ENCODE results near the gene FRMD4A. TPM values are rescaled to one million over a fixed set of nuclear protein-coding genes. Genes with fewer than 3 reads are reported as not detected.

The FRMD4A gene
- total RNA-seq, 2 donors from 2014 or later: 8.6 to 10.2 TPM

GRCh38 chr10:13730956-13731355 lies 599.8 kb downstream of the FRMD4A start:
- Histone ChIP-seq H3K4me3 (no peak overlapping the region), H3K36me3 (no peaks in the 10 kb centered on the region)
- intact Hi-C loops (cut with DNase I): no loop called here

DNA sequence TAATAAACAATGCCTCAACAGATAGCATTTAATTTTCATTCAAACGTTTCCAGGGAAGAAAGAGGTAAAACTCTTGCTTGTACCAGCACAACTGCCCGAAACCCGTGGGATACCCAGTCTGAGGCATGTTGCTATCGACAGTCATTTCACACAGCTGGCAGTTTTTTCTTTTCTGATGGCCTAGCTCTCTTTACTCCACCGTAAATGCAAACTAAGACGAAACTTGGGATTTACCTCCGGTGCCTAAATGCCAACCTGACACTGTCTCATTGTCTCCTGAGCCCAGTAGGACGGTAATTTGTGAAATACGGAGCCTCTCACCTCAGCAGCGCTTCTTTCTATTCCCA lies 600.4 kb downstream of the FRMD4A start:
- TF ChIP-seq, protein P1, sequence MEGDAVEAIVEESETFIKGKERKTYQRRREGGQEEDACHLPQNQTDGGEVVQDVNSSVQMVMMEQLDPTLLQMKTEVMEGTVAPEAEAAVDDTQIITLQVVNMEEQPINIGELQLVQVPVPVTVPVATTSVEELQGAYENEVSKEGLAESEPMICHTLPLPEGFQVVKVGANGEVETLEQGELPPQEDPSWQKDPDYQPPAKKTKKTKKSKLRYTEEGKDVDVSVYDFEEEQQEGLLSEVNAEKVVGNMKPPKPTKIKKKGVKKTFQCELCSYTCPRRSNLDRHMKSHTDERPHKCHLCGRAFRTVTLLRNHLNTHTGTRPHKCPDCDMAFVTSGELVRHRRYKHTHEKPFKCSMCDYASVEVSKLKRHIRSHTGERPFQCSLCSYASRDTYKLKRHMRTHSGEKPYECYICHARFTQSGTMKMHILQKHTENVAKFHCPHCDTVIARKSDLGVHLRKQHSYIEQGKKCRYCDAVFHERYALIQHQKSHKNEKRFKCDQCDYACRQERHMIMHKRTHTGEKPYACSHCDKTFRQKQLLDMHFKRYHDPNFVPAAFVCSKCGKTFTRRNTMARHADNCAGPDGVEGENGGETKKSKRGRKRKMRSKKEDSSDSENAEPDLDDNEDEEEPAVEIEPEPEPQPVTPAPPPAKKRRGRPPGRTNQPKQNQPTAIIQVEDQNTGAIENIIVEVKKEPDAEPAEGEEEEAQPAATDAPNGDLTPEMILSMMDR (IDR thresholded peaks at IDR 0.05): no peak
- H3K36me3 ChIP-seq: no peaks in the 10 kb centered on the region
- H3K9ac ChIP-seq (ENCODE audit: low read depth in 2 of 2, low read length in 2 of 2): no peak overlapping the region
- intact Hi-C loops (cut with DNase I): no loop called here
- no peaks in the 10 kb centered on the region for H3K9me3 ChIP-seq
- H3K4me3 ChIP-seq: no peak overlapping the region
- H3K4me1 ChIP-seq: no peaks in the 10 kb centered on the region
- H3K27me3 ChIP-seq: no peaks in the 10 kb centered on the region
- DNase-seq: no peak
- H3K27ac ChIP-seq: no peak overlapping the region

More at GRCh38 chr10:13730956-13731355, 599.8 kb downstream of the FRMD4A start:
- no peak for DNase-seq
- H3K4me1 ChIP-seq: no peaks in the 10 kb centered on the region
- TF ChIP-seq, protein P1 (IDR thresholded peaks at IDR 0.05): no peak
- no peaks in the 10 kb centered on the region for H3K27me3 ChIP-seq
- no peaks in the 10 kb centered on the region for H3K9me3 ChIP-seq
- H3K27ac ChIP-seq: no peak overlapping the region
- H3K9ac ChIP-seq (ENCODE audit: low read depth in 2 of 2, low read length in 2 of 2): no peak overlapping the region

GRCh38 chr10:13729586-13730305 lies 601.0 kb downstream of the FRMD4A start:
- Histone ChIP-seq H3K9ac (ENCODE audit: low read depth in 2 of 2, low read length in 2 of 2) (no peak overlapping the region), H3K27ac (no peak overlapping the region), H3K4me3 (no peak overlapping the region), H3K9me3 (no peaks in the 10 kb centered on the region), H3K4me1 (no peaks in the 10 kb centered on the region), H3K36me3 (no peaks in the 10 kb centered on the region), H3K27me3 (no peaks in the 10 kb centered on the region)
- intact Hi-C loops (cut with DNase I): no loop called here
- TF ChIP-seq, protein P1 (IDR thresholded peaks at IDR 0.05): no peak
- DNase-seq: no peak

DNA sequence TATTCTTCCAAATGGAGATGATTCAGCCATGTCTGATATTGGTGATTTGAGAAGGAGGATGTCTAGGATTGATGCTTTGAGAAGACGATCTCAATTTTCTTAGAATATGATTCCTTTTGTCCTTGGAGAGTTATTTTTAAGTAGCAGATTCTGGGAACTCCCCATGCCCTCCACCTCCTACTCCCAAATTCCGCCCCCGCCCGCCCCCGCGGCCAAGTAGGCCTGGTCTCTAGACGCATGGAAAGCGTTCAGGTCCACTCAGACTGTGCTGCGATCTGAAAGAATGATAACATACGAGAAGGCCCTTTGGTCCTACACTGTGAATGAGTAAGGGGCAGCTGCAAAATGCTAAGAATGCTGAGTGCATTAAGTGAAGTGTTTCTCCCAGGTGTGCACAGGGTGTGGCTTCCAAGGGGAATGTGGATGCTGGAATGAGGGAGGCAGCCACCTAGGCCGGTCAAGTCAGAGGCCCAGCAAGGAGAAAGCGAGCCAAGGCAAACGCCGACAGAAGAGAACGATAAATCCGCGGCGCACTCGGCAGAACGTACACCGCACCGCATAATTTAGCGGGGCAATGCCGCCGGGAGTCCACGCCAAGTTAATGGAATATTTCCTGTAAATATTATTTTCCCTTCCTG lies 601.7 kb downstream of the FRMD4A start:
- intact Hi-C loops (cut with DNase I): no loop called here
- TF ChIP-seq, protein P1 (IDR thresholded peaks at IDR 0.05): no peak

GRCh38 chr10:13725594-13725993 lies 605.1 kb downstream of the FRMD4A start:
- H3K9ac ChIP-seq (ENCODE audit: low read depth in 2 of 2, low read length in 2 of 2): no peak overlapping the region

More for the DNA sequence above, 601.7 kb downstream of the FRMD4A start:
- H3K27me3 ChIP-seq: no peaks in the 10 kb centered on the region
- no peak overlapping the region for H3K27ac ChIP-seq
- H3K36me3 ChIP-seq: no peaks in the 10 kb centered on the region
- no peak overlapping the region for H3K9ac ChIP-seq (ENCODE audit: low read depth in 2 of 2, low read length in 2 of 2)
- no peaks in the 10 kb centered on the region for H3K4me1 ChIP-seq
- DNase-seq: no peak
- H3K4me3 ChIP-seq: no peak overlapping the region
- no peaks in the 10 kb centered on the region for H3K9me3 ChIP-seq

More at GRCh38 chr10:13725594-13725993, 605.1 kb downstream of the FRMD4A start:
- H3K27ac ChIP-seq: no peak overlapping the region
- TF ChIP-seq, protein P1 (IDR thresholded peaks at IDR 0.05): no peak
- H3K4me1 ChIP-seq: no peaks in the 10 kb centered on the region
- no peak for DNase-seq
- no peaks in the 10 kb centered on the region for H3K36me3 ChIP-seq
- no peaks in the 10 kb centered on the region for H3K9me3 ChIP-seq
- H3K27me3 ChIP-seq: no peaks in the 10 kb centered on the region
- intact Hi-C loops (cut with DNase I): no loop called here
- no peak overlapping the region for H3K4me3 ChIP-seq
